ENCODE data around the gene TPRG1L.
A peak's percentile ranks its signal among the peaks of the same experiment; 100 is the strongest.

Gene TPRG1L

DNA sequence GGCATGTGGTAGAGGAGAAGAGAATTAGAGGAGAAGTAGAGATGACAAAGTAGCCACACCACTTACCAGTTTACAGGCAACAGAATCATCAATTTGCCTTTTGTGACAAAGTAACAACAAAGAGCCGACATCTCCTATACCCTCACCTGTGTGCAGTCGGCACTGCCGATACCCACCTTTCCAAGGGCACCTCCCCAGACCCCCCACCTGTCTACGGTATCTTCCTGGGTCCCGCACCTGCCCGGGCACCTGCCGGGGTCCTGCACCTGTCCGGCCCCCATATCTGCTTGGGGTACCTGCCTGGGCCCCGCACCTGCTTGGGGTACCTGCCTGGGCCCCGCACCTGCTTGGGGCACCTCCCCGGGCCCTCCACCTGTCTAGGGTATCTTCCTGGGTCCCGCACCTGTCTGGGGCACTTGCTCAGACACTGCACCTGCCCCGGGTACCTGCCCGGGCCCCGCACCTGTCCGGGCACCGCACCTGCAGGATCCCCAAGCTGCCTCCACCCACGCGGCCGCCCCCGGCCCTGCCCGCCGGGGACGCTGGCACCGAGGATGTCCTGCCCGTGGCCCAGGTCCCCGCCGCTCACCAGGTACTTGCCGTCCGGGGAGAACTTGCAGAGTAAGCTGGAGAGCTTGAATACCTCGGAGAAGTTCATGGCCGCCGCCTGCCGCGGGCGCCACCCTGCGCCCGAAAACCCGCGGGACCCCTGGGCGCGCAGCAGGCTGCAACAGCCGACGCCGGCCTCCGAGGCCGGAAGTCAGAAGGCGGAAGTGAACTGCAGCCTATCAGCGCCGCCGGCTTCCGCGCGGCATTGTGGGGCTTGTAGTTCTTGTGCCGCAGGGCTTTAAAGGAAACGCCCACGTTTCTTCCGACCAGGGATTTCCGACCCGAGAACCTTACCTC is 24.8 kb downstream of the TPRG1L start, which contains the start of gene WRAP73:
Gene WRAP73, minus strand, starts transcription at position 762 of the 906 bp plus-strand sequence. Its CDS starts 104 bp downstream, at position 658.
- Histone ChIP-seq H3K4me2 (ENCODE audit: insufficient read depth, low read length) (peak within 1 kb of the TSS; percentile 75), H3K9ac (ENCODE audit: low read depth, low read length) (peak within 1 kb of the TSS; percentile 90), H2AFZ (ENCODE audit: low read depth, low read length) (peak within 1 kb of the TSS; percentile 92), H3K9me3 (ENCODE audit: insufficient read depth, low read length, severe bottlenecking) (no peaks in the 10 kb centered on the region), H3K4me1 (ENCODE audit: insufficient read depth, low read length) (peaks cover 54% of the 10 kb centered on the region), H4K20me1 (ENCODE audit: insufficient read depth, low read length) (peaks cover 8% of the 10 kb centered on the region; the same call in 1 of the 2 replicates), H3K4me3 (ENCODE audit: low read depth in 1 of 2, low read length in 2 of 2) (peak within 1 kb of the TSS; percentile 81 to 88), H3K27ac (ENCODE audit: low read length) (peak within 1 kb of the TSS; percentile 70), H3K79me2 (ENCODE audit: insufficient read depth, low read length) (peaks cover 81% of the 10 kb centered on the region), H3K27me3 (ENCODE audit: insufficient read depth, low read length, poor library complexity) (no peaks in the 10 kb centered on the region), H3K36me3 (ENCODE audit: insufficient read depth, low read length) (peaks cover 42% of the 10 kb centered on the region)
- TF ChIP-seq EZH2 (IDR thresholded peaks at IDR 0.05; ENCODE audit: borderline replicate concordance, low read depth, low read length, severe bottlenecking): no peak
- TF ChIP-seq, protein P1, sequence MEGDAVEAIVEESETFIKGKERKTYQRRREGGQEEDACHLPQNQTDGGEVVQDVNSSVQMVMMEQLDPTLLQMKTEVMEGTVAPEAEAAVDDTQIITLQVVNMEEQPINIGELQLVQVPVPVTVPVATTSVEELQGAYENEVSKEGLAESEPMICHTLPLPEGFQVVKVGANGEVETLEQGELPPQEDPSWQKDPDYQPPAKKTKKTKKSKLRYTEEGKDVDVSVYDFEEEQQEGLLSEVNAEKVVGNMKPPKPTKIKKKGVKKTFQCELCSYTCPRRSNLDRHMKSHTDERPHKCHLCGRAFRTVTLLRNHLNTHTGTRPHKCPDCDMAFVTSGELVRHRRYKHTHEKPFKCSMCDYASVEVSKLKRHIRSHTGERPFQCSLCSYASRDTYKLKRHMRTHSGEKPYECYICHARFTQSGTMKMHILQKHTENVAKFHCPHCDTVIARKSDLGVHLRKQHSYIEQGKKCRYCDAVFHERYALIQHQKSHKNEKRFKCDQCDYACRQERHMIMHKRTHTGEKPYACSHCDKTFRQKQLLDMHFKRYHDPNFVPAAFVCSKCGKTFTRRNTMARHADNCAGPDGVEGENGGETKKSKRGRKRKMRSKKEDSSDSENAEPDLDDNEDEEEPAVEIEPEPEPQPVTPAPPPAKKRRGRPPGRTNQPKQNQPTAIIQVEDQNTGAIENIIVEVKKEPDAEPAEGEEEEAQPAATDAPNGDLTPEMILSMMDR (IDR thresholded peaks at IDR 0.05; ENCODE audit: borderline replicate concordance, extremely low read depth, low read length, poor library complexity, severe bottlenecking): peak; percentile 51
- peak; percentile 92 for ATAC-seq (ENCODE audit: insufficient read depth, low read depth)
- DNase-seq: peak; percentile 91

DNA sequence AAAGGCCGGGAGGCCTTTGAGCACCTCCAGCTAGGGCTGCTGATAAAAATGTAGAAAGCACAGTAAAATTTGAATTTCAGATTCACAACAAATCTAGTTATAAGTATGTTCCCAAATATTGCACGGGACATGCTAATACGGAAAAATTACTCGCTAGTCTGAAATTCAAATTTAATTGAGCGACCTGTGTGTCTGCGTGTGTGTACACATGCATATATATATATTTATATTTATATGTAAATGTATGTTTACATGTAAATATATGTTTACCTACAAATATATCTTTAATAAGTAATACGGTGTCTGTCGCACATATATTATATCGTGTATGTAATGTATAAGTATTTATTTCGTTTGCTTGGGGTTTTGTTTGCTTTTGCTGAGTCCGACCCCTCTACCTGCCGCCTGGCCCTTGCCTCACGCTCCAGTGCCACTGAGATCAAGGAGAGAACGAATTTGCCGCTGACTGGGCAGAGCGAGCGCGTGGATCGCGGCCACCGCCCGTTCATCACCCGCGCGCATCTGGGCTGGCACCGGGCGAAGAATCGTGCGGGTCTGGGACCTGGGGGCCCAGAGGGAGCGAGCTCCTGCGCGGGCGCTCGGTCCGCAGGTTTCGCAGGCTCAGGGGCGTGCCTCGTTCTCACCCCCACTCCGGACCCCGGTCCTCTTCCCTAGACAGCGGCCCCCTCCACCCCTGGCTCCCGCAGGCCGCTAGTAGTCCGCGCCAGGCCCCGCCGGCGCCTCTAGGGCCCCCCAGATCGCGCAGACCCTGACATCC is 25.6 kb downstream of the TPRG1L start:
- Histone ChIP-seq H3K27me3 (ENCODE audit: insufficient read depth, low read length, poor library complexity) (no peaks in the 10 kb centered on the region), H4K20me1 (ENCODE audit: insufficient read depth, low read length) (peaks cover 7% of the 10 kb centered on the region; the same call in 1 of the 2 replicates), H3K79me2 (ENCODE audit: insufficient read depth, low read length) (peaks cover 82% of the 10 kb centered on the region), H3K4me3 (ENCODE audit: low read depth in 1 of 2, low read length in 2 of 2) (peak overlapping the region in 1 of 2 experiments; percentile 88; a peak in 2 of 4 replicates), H3K9me3 (ENCODE audit: insufficient read depth, low read length, severe bottlenecking) (no peaks in the 10 kb centered on the region), H3K4me1 (ENCODE audit: insufficient read depth, low read length) (peaks cover 54% of the 10 kb centered on the region), H3K9ac (ENCODE audit: low read depth, low read length) (peak overlapping the region; percentile 65; the same call in 1 of the 2 replicates), H3K4me2 (ENCODE audit: insufficient read depth, low read length) (peak overlapping the region; percentile 75), H3K36me3 (ENCODE audit: insufficient read depth, low read length) (peaks cover 34% of the 10 kb centered on the region), H2AFZ (ENCODE audit: low read depth, low read length) (peak overlapping the region; percentile 64; the same call in 1 of the 2 replicates), H3K27ac (ENCODE audit: low read length) (no peak overlapping the region)
- TF ChIP-seq EZH2 (IDR thresholded peaks at IDR 0.05; ENCODE audit: borderline replicate concordance, low read depth, low read length, severe bottlenecking): no peak
- TF ChIP-seq, protein P1 (IDR thresholded peaks at IDR 0.05; ENCODE audit: borderline replicate concordance, extremely low read depth, low read length, poor library complexity, severe bottlenecking): no peak
- ATAC-seq (ENCODE audit: insufficient read depth, low read depth) (no peak), DNase-seq (no peak)

DNA sequence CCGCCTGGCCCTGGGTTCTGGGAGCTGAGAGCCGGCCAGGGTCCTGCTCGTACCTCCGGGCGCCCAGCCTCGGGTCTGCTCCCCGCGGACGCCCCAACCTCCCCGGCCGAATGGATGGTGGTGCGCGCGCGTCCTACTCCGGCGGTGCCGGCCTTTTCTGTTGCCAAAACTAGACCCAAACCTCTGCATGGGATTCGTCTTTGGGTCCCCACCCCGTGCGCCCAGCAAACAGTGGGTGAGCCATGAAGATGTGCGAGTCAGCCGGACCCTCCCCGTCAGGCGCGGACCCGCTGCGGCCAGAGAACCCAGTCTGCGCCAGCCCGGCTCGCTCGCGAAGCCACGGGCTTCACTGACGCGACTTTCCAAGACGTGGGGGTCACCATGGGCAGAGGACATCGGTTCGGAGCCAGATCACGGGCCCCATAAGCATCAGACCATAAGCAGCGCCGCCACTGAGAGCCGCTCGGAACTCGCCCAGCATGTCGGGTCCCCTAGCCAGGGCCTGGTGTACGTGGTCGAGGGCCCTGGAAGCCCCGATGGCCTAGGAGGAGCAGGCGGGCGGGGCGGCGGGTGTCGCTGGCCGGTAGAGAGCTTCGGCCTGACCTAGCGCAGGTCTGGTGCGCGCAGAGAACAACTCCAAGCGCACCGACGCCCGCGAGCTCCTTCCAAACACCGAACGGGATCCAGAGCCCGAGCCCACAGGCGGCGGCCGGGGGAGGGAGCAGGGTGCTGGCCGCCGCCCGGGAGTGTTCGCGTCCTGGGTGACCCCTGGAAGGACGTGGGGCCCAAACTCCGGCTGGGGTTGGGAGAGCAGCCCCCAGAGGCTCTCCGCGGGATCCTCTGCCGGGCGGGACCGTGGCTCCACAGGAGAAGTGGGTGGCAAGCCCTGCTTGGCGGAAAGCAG is 26.5 kb downstream of the TPRG1L start:
- H4K20me1 ChIP-seq (ENCODE audit: insufficient read depth, low read length): peaks cover 9% of the 10 kb centered on the region; the same call in 1 of the 2 replicates
- TF ChIP-seq EZH2 (IDR thresholded peaks at IDR 0.05; ENCODE audit: borderline replicate concordance, low read depth, low read length, severe bottlenecking): no peak
- TF ChIP-seq, protein P1 (IDR thresholded peaks at IDR 0.05; ENCODE audit: borderline replicate concordance, extremely low read depth, low read length, poor library complexity, severe bottlenecking): no peak
- H3K4me1 ChIP-seq (ENCODE audit: insufficient read depth, low read length): peaks cover 54% of the 10 kb centered on the region
- H2AFZ ChIP-seq (ENCODE audit: low read depth, low read length): peak overlapping the region; percentile 67
- peaks cover 82% of the 10 kb centered on the region for H3K79me2 ChIP-seq (ENCODE audit: insufficient read depth, low read length)
- H3K27ac ChIP-seq (ENCODE audit: low read length): peak overlapping the region; percentile 70
- no peaks in the 10 kb centered on the region for H3K9me3 ChIP-seq (ENCODE audit: insufficient read depth, low read length, severe bottlenecking)
- peak overlapping the region; percentile 75 for H3K4me2 ChIP-seq (ENCODE audit: insufficient read depth, low read length)
- no peak for ATAC-seq (ENCODE audit: insufficient read depth, low read depth)
- peak overlapping the region; percentile 36 to 59; a peak in 3 of 4 replicates for H3K4me3 ChIP-seq (ENCODE audit: low read depth in 1 of 2, low read length in 2 of 2)
- no peaks in the 10 kb centered on the region for H3K27me3 ChIP-seq (ENCODE audit: insufficient read depth, low read length, poor library complexity)
- no peak for DNase-seq
- H3K36me3 ChIP-seq (ENCODE audit: insufficient read depth, low read length): peaks cover 25% of the 10 kb centered on the region
- peak overlapping the region; percentile 65 for H3K9ac ChIP-seq (ENCODE audit: low read depth, low read length)

Measured in DND-41 (cell line).